ENCODE measurements around the gene OR4K14. TPM values are rescaled to one million over a fixed set of nuclear protein-coding genes. Genes with fewer than 3 reads are reported as not detected.

The OR4K14 gene, protein sequence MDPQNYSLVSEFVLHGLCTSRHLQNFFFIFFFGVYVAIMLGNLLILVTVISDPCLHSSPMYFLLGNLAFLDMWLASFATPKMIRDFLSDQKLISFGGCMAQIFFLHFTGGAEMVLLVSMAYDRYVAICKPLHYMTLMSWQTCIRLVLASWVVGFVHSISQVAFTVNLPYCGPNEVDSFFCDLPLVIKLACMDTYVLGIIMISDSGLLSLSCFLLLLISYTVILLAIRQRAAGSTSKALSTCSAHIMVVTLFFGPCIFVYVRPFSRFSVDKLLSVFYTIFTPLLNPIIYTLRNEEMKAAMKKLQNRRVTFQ
- total RNA-seq, result not detected

DNA sequence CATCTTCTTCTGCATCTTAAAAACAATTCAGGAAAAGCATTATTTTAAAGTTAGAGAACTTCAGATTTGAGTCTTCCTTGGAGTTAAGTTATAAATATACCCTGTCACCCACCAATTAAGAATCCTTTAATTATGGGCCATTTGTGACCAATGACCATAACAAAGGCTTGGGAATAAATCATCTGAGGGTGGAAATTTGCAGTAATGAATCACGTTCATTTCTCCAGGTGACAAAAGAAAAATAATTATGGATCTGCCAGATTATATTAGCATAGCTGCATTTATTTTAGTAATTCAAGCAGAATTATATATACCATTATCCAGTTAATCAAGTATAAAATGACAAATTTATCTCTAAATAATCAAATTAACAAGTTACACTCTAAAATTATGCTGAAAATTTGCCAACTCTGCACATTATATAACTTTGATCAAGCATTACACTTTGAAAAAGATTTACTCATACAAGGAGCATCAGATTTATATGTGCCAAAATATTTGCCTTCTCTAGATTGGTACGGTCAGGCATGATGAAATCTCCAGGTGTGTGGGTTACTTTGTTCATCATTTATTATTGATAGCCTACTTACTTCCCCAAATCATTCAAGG is at the start of gene OR4K14:
OR4K14 (minus strand) TSS at position 51 of the 609 bp plus-strand sequence. CDS start 4,114 bp downstream, outside the sequence.
- DNase-seq (ENCODE audit: low spot score in 2 of 2), result no peak

DNA sequence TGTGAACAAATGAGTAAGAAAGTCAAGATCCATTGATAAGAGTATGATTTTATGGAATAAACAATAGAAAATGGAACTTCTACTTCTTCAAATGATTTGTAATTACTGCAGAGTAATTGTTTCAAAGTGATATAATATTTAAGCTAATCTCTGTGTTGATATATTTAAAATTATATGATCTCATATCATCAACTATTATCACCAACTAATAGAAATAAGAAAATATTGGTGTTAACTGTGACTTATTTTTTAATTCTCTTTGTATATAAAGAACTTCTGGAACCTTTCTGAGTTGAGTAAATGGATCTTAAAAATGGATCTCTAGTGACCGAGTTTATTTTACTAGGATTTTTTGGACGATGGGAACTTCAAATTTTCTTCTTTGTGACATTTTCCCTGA is 40.6 kb upstream of the OR4K14 start, which contains the start of gene OR4L1:
OR4L1 (plus strand) TSS at position 301 of the 400 bp plus-strand sequence; CDS start at position 301, 0 bp downstream.
- Histone ChIP-seq H3K27ac (no peak within 1 kb of the TSS), H3K9me3 (peaks cover 0 to 5% (median 0%) of the 10 kb centered on the region in 4 donors), H3K27me3 (no peaks in the 10 kb centered on the region), H3K4me3 (no peak within 1 kb of the TSS), H3K36me3 (no peaks in the 10 kb centered on the region), H3K4me1 (no peaks in the 10 kb centered on the region)
- TF ChIP-seq POLR2A (IDR thresholded peaks at IDR 0.05) (no peak), EP300 (IDR thresholded peaks at IDR 0.05) (no peak)
- TF ChIP-seq, protein P1, sequence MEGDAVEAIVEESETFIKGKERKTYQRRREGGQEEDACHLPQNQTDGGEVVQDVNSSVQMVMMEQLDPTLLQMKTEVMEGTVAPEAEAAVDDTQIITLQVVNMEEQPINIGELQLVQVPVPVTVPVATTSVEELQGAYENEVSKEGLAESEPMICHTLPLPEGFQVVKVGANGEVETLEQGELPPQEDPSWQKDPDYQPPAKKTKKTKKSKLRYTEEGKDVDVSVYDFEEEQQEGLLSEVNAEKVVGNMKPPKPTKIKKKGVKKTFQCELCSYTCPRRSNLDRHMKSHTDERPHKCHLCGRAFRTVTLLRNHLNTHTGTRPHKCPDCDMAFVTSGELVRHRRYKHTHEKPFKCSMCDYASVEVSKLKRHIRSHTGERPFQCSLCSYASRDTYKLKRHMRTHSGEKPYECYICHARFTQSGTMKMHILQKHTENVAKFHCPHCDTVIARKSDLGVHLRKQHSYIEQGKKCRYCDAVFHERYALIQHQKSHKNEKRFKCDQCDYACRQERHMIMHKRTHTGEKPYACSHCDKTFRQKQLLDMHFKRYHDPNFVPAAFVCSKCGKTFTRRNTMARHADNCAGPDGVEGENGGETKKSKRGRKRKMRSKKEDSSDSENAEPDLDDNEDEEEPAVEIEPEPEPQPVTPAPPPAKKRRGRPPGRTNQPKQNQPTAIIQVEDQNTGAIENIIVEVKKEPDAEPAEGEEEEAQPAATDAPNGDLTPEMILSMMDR (IDR thresholded peaks at IDR 0.05), result no peak
- DNase-seq (ENCODE audit: low spot score in 2 of 2), result no peak
- WGBS, 2 donors, result 67% methylated on average over 2 of the region's 2 CpGs

More for the DNA sequence above, at the start of gene OR4K14:
- Histone ChIP-seq H3K36me3 (no peaks in the 10 kb centered on the region), H3K27me3 (no peaks in the 10 kb centered on the region), H3K27ac (no peak within 1 kb of the TSS), H3K4me1 (no peaks in the 10 kb centered on the region), H3K4me3 (no peak within 1 kb of the TSS), H3K9me3 (peaks cover 0 to 4% (median 0%) of the 10 kb centered on the region in 4 donors)
- WGBS, 2 donors, result 68 to 74% methylated on average over 2 of the region's 2 CpGs
- TF ChIP-seq, protein P1 (IDR thresholded peaks at IDR 0.05), result no peak
- TF ChIP-seq EP300 (IDR thresholded peaks at IDR 0.05) (no peak), POLR2A (IDR thresholded peaks at IDR 0.05) (no peak)

DNA sequence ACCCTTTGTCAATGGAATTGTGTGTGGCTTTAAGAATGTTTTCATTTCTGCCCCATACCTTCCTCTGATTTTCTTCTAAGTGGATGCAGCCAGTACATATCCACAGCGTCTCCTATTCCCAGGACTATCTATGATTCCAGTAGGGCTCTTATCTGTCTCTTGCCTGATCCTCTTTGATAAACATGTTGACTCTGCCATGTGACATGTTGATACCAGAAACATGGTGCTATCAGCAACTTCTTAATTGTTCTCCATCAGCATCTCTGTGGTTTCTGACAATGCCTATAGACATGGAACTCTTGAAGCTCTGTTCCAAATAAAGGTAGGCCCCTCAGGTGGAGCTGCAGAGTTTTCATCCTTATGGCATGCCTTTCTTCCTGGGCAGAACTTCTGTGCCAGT is 29.1 kb upstream of the OR4K14 start:
- Histone ChIP-seq H3K27ac (no peak overlapping the region), H3K4me3 (no peak overlapping the region), H3K9me3 (no peaks in the 10 kb centered on the region), H3K4me1 (no peaks in the 10 kb centered on the region), H3K27me3 (no peaks in the 10 kb centered on the region), H3K36me3 (no peaks in the 10 kb centered on the region)
- TF ChIP-seq EP300 (IDR thresholded peaks at IDR 0.05) (no peak), POLR2A (IDR thresholded peaks at IDR 0.05) (no peak)
- TF ChIP-seq, protein P1 (IDR thresholded peaks at IDR 0.05), result no peak
- DNase-seq (ENCODE audit: low spot score in 2 of 2), result no peak
- 69 to 79% methylated on average over 1 of the region's 1 CpG for WGBS, 2 donors

DNA sequence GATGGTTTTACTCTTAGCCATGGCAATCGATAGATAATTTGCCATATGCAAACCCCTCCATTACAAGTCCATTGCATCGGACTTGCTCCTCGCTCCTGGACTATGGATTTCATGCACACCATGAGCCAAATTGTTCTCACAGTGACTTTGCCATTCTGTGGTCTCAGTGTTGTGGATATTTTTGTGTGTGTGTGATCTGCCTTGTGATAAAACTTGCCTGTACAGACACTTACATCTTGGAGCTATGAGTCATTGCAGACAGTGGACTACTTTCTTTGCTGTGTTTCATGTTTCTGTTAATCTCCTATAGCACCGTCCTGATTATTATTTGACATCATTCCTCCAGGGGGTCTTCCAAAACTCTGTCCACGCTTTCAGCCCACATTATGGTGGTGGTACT is 25.1 kb upstream of the OR4K14 start:
- TF ChIP-seq, protein P1 (IDR thresholded peaks at IDR 0.05), result no peak
- TF ChIP-seq EP300 (IDR thresholded peaks at IDR 0.05), result no peak
- TF ChIP-seq POLR2A (IDR thresholded peaks at IDR 0.05), result no peak
- H3K27ac ChIP-seq, result no peak overlapping the region
- no peak for DNase-seq (ENCODE audit: low spot score in 2 of 2)
- H3K4me1 ChIP-seq, result no peaks in the 10 kb centered on the region
- no peaks in the 10 kb centered on the region for H3K9me3 ChIP-seq
- no peak overlapping the region for H3K4me3 ChIP-seq
- no peaks in the 10 kb centered on the region for H3K27me3 ChIP-seq
- no peaks in the 10 kb centered on the region for H3K36me3 ChIP-seq
- WGBS, 2 donors, result 67 to 68% methylated on average over 5 of the region's 5 CpGs

DNA sequence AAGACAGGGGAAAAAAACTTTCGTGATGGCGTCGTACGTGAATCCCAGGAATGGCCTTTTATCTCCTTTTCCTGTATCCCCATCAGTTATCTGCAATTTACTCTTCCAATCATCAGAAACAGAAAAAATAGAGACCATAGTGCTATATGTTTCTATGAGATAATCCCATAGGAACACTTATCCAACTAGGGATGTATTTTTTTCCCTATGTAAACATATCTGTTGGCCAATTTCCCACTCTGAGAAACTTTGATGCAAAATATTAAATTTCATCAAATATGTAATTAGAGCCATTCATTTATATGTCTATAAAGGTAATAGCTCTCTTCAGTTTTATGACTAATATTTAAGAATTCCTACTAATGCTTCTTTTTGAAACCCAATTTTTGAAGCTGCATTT is 16.8 kb upstream of the OR4K14 start, which contains the start of gene OR4K13:
OR4K13 (minus strand) TSS at position 101 of the 400 bp plus-strand sequence. CDS start 1,280 bp downstream, outside the sequence.
- Histone ChIP-seq H3K9me3 (peaks cover 0 to 3% (median 0%) of the 10 kb centered on the region in 4 donors), H3K4me1 (no peaks in the 10 kb centered on the region), H3K27ac (no peak within 1 kb of the TSS), H3K27me3 (no peaks in the 10 kb centered on the region), H3K4me3 (no peak within 1 kb of the TSS), H3K36me3 (no peaks in the 10 kb centered on the region)
- TF ChIP-seq POLR2A (IDR thresholded peaks at IDR 0.05) (no peak), EP300 (IDR thresholded peaks at IDR 0.05) (no peak)
- TF ChIP-seq, protein P1 (IDR thresholded peaks at IDR 0.05), result no peak
- no peak for DNase-seq (ENCODE audit: low spot score in 2 of 2)
- WGBS, 2 donors, result 90 to 91% methylated on average over 4 of the region's 4 CpGs

All from tibial nerve (tissue), 4 donors.